Amygdala (tissue), 56 donors: ENCODE measurements around the gene MYOM1.
A peak's percentile ranks its signal among the peaks of the same experiment; 100 is the strongest.

Experiments used
- DNase-seq, 56 donors: peaks; one replicate each; lab custom pipeline; 2025; lab: John Stamatoyannopoulos, UW

The MYOM1 gene

GRCh38 chr18:3219631-3220335, at the start of gene MYOM1:
Gene MYOM1, minus strand, starts transcription at chr18:3219968. Its CDS starts 4,745 bp downstream, at chr18:3215223.
- DNase-seq, result no peak

GRCh38 chr18:3269241-3269913, 49.6 kb upstream of the MYOM1 start:
- no peak for DNase-seq

GRCh38 chr18:3268306-3268705, 48.5 kb upstream of the MYOM1 start:
- no peak for DNase-seq

GRCh38 chr18:3266062-3266608, 46.4 kb upstream of the MYOM1 start:
- DNase-seq, result no peak

GRCh38 chr18:3265564-3266033, 45.8 kb upstream of the MYOM1 start:
- no peak for DNase-seq

- no peak for DNase-seq
Observed at GRCh38 chr18:3264362-3264761, 44.6 kb upstream of the MYOM1 start.

GRCh38 chr18:3263132-3263700, 43.4 kb upstream of the MYOM1 start:
- no peak for DNase-seq

GRCh38 chr18:3262234-3263131, 42.7 kb upstream of the MYOM1 start:
- DNase-seq, result peak in 9 of 56 donors; percentile 2 to 60 (median 45)

- peak in 54 of 56 donors; percentile 10 to 88 (median 70) for DNase-seq
Observed at GRCh38 chr18:3261373-3262233, 41.8 kb upstream of the MYOM1 start, which contains the start of gene MYL12B. Gene MYL12B, plus strand, starts transcription at chr18:3262133. Its CDS starts 10,766 bp downstream, at chr18:3272899.

GRCh38 chr18:3260995-3261372, 41.2 kb upstream of the MYOM1 start:
- no peak for DNase-seq

- no peak for DNase-seq
Observed at GRCh38 chr18:3257627-3258120, 37.9 kb upstream of the MYOM1 start.

- no peak for DNase-seq
Observed at GRCh38 chr18:3256693-3257626, 37.2 kb upstream of the MYOM1 start.

GRCh38 chr18:3255611-3256165, 35.9 kb upstream of the MYOM1 start:
- no peak for DNase-seq

- DNase-seq, result no peak
Observed at GRCh38 chr18:3254725-3255124, 35.0 kb upstream of the MYOM1 start.

- DNase-seq, result no peak
Observed at GRCh38 chr18:3252843-3253242, 33.1 kb upstream of the MYOM1 start.

- no peak for DNase-seq
Observed at GRCh38 chr18:3251963-3252277, 32.2 kb upstream of the MYOM1 start.

- no peak for DNase-seq
Observed at GRCh38 chr18:3251249-3251962, 31.6 kb upstream of the MYOM1 start.
